DND-41 (cell line): ENCODE results near the gene NCOA3.

Experiments used
- ATAC-seq: fragments of 200-7000 bp; cut with Tn5 transposase; 3 replicates; pipeline ENCODE4 v1.9.1; 2021; ENCODE audit warnings: low read depth; ENCODE audit not compliant: insufficient read depth
- DNase-seq: peaks from one replicate; pipeline ENCODE4 v3.0.0-alpha.2; 2020
- H2AFZ ChIP-seq: 2 replicates; pipeline ENCODE4 v1.6.0; 2012; ENCODE audit warnings: low read depth, low read length
- H3K27ac ChIP-seq: 2 replicates; pipeline ENCODE4 v1.5.1; 2012; ENCODE audit warnings: low read length, inconsistent platforms
- H3K27me3 ChIP-seq: fragments of 200-600 bp; sonication (generic); 2 replicates; pipeline ENCODE4 v1.6.0; 2012; ENCODE audit warnings: low read length, mild to moderate bottlenecking, inconsistent platforms; ENCODE audit not compliant: insufficient read depth, poor library complexity
- H3K36me3 ChIP-seq: 2 replicates; pipeline ENCODE4 v1.5.1; 2012; ENCODE audit warnings: low read length, inconsistent platforms; ENCODE audit not compliant: insufficient read depth
- H3K4me1 ChIP-seq: 2 replicates; pipeline ENCODE4 v1.5.1; 2012; ENCODE audit warnings: mild to moderate bottlenecking, low read length; ENCODE audit not compliant: insufficient read depth
- H3K4me2 ChIP-seq: 2 replicates; pipeline ENCODE4 v1.6.0; 2012; ENCODE audit warnings: mild to moderate bottlenecking, moderate library complexity, low read length, inconsistent platforms; ENCODE audit not compliant: insufficient read depth
- H3K4me3 ChIP-seq, 2 experiments: fragments of 200-600 bp in 1 of 2; shearing (Covaris generic) in 1 of 2; 2 replicates each; pipeline ENCODE4 v1.5.1; 2012 to 2016; ENCODE audit warnings: inconsistent platforms in 2 of 2, low read length in 2 of 2, mild to moderate bottlenecking in 2 of 2, low read depth in 1 of 2, moderate library complexity in 1 of 2
- H3K79me2 ChIP-seq: 2 replicates; pipeline ENCODE4 v1.6.0; 2012; ENCODE audit warnings: low read length, inconsistent platforms; ENCODE audit not compliant: insufficient read depth
- H3K9ac ChIP-seq: 2 replicates; pipeline ENCODE4 v1.6.0; 2012; ENCODE audit warnings: low read depth, mild to moderate bottlenecking, inconsistent platforms, low read length, moderate library complexity
- H3K9me3 ChIP-seq: 2 replicates; pipeline ENCODE4 v1.5.1; 2012; ENCODE audit warnings: low read length, moderate library complexity, mild to moderate bottlenecking, inconsistent platforms; ENCODE audit not compliant: insufficient read depth, severe bottlenecking
- H4K20me1 ChIP-seq: 2 replicates; pipeline ENCODE4 v1.6.0; 2012; ENCODE audit warnings: low read length; ENCODE audit not compliant: insufficient read depth
- EZH2 ChIP-seq: IDR thresholded peaks from 3 replicates; pipeline ENCODE4 v1.6.1; 2012; ENCODE audit warnings: borderline replicate concordance, low read depth, mild to moderate bottlenecking, moderate library complexity, low read length, inconsistent platforms; ENCODE audit not compliant: severe bottlenecking
- TF ChIP-seq, protein P1 (sequence below): IDR thresholded peaks from 2 replicates; pipeline ENCODE4 v1.5.1; 2012; ENCODE audit warnings: borderline replicate concordance, low read length, moderate library complexity, mild to moderate bottlenecking; ENCODE audit not compliant: poor library complexity, severe bottlenecking; ENCODE audit errors: extremely low read depth

NCOA3 gene

DNA sequence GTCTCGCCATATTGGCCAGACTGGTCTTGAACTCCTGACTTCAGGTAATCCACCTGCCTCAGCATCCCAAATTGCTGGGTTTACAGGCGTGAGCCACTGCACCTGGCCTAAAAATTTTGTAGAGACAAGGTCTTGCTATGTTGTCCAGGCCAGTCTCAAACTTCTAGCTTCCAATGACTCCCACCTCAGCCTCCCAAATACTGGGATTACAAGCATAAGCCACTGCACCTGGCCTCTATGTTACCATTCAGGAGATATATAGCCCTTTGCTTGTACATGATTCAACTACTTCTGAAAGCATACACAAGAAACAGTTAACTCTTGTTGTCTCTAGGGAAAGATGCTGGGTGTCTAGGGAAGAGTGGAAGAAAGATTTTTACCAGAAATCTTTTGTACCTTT lies 19.0 kb upstream of the NCOA3 start:
- ATAC-seq: no peak
- Histone ChIP-seq H3K4me3 (no peak overlapping the region), H3K4me1 (no peaks in the 10 kb centered on the region), H3K27ac (no peak overlapping the region), H3K9me3 (no peaks in the 10 kb centered on the region), H3K79me2 (no peaks in the 10 kb centered on the region), H3K36me3 (no peaks in the 10 kb centered on the region), H2AFZ (no peak overlapping the region), H4K20me1 (no peaks in the 10 kb centered on the region), H3K4me2 (no peak overlapping the region), H3K27me3 (no peaks in the 10 kb centered on the region), H3K9ac (no peak overlapping the region)
- no peak for DNase-seq
- TF ChIP-seq EZH2: no peak
- TF ChIP-seq, protein P1, sequence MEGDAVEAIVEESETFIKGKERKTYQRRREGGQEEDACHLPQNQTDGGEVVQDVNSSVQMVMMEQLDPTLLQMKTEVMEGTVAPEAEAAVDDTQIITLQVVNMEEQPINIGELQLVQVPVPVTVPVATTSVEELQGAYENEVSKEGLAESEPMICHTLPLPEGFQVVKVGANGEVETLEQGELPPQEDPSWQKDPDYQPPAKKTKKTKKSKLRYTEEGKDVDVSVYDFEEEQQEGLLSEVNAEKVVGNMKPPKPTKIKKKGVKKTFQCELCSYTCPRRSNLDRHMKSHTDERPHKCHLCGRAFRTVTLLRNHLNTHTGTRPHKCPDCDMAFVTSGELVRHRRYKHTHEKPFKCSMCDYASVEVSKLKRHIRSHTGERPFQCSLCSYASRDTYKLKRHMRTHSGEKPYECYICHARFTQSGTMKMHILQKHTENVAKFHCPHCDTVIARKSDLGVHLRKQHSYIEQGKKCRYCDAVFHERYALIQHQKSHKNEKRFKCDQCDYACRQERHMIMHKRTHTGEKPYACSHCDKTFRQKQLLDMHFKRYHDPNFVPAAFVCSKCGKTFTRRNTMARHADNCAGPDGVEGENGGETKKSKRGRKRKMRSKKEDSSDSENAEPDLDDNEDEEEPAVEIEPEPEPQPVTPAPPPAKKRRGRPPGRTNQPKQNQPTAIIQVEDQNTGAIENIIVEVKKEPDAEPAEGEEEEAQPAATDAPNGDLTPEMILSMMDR: no peak

GRCh38 chr20:47484303-47484702 lies 17.4 kb upstream of the NCOA3 start:
- Histone ChIP-seq H3K4me2 (no peak overlapping the region), H3K4me3 (no peak overlapping the region), H3K36me3 (no peaks in the 10 kb centered on the region), H3K27me3 (no peaks in the 10 kb centered on the region), H4K20me1 (no peaks in the 10 kb centered on the region), H2AFZ (no peak overlapping the region), H3K9me3 (no peaks in the 10 kb centered on the region), H3K27ac (no peak overlapping the region), H3K4me1 (no peaks in the 10 kb centered on the region), H3K9ac (no peak overlapping the region), H3K79me2 (no peaks in the 10 kb centered on the region)
- ATAC-seq (no peak), DNase-seq (no peak)
- TF ChIP-seq, protein P1: no peak
- TF ChIP-seq EZH2: no peak

GRCh38 chr20:47487175-47487917 lies 14.3 kb upstream of the NCOA3 start:
- Histone ChIP-seq H3K36me3 (no peaks in the 10 kb centered on the region), H2AFZ (no peak overlapping the region), H3K79me2 (no peaks in the 10 kb centered on the region), H3K27me3 (no peaks in the 10 kb centered on the region), H3K9me3 (no peaks in the 10 kb centered on the region), H3K4me2 (no peak overlapping the region), H3K9ac (no peak overlapping the region), H3K4me3 (no peak overlapping the region), H3K4me1 (no peaks in the 10 kb centered on the region), H3K27ac (no peak overlapping the region), H4K20me1 (no peaks in the 10 kb centered on the region)
- DNase-seq (no peak), ATAC-seq (peak; percentile 35; the same call in 2 of the 3 replicates)
- TF ChIP-seq EZH2: no peak
- TF ChIP-seq, protein P1: no peak
